ENCODE results near the gene OR51V1.

Gene OR51V1

DNA sequence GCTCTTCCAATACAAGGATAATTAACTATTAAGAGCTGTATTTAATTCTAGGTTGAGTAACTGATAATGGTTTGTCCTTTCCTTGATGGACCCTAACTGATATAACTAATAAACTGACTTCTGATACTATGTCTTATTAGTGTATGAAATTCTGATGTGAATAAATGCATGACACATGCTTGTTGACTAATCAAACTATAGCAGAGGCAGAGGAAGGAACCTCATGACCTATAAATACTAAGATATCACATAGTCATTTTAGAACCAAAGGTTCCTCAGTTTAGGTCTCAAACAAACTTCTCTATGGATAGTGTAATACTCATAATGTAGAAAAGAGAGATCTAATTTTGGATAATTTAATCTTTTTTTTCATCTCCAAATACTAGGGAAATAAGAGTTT, 38.6 kb upstream of the OR51V1 start:
- no peaks in the 10 kb centered on the region for H3K36me3 Mint-ChIP-seq (ENCODE audit: insufficient read depth)
- H3K4me1 Mint-ChIP-seq = no peaks in the 10 kb centered on the region
- no peaks in the 10 kb centered on the region for H3K27me3 Mint-ChIP-seq
- H3K27ac Mint-ChIP-seq (ENCODE audit: low read depth) = no peak overlapping the region
- DNase-seq (ENCODE audit: low spot score in 2 of 2) = no peak
- ATAC-seq (replicated peaks; ENCODE audit: extremely low read depth, poor library complexity, severe bottlenecking) = no peak
- H3K4me3 Mint-ChIP-seq = no peak overlapping the region
- no peaks in the 10 kb centered on the region for H3K9me3 Mint-ChIP-seq

GRCh38 chr11:5238486-5238885, 38.0 kb upstream of the OR51V1 start:
- Mint-ChIP-seq H3K27ac (ENCODE audit: low read depth) (no peak overlapping the region), H3K36me3 (ENCODE audit: insufficient read depth) (no peaks in the 10 kb centered on the region), H3K27me3 (no peaks in the 10 kb centered on the region), H3K9me3 (no peaks in the 10 kb centered on the region), H3K4me3 (no peak overlapping the region), H3K4me1 (no peaks in the 10 kb centered on the region)
- no peak for DNase-seq (ENCODE audit: low spot score in 2 of 2)
- no peak for ATAC-seq (replicated peaks; ENCODE audit: extremely low read depth, poor library complexity, severe bottlenecking)

GRCh38 chr11:5237420-5237819, 36.9 kb upstream of the OR51V1 start:
- DNase-seq (ENCODE audit: low spot score in 2 of 2) (no peak), ATAC-seq (replicated peaks; ENCODE audit: extremely low read depth, poor library complexity, severe bottlenecking) (no peak)
- no peaks in the 10 kb centered on the region for H3K27me3 Mint-ChIP-seq
- no peaks in the 10 kb centered on the region for H3K36me3 Mint-ChIP-seq (ENCODE audit: insufficient read depth)
- no peak overlapping the region for H3K4me3 Mint-ChIP-seq
- no peaks in the 10 kb centered on the region for H3K4me1 Mint-ChIP-seq
- H3K9me3 Mint-ChIP-seq = no peaks in the 10 kb centered on the region
- H3K27ac Mint-ChIP-seq (ENCODE audit: low read depth) = no peak overlapping the region

GRCh38 chr11:5235364-5236095, 35.0 kb upstream of the OR51V1 start:
- Mint-ChIP-seq H3K27me3 (no peaks in the 10 kb centered on the region), H3K9me3 (no peaks in the 10 kb centered on the region), H3K36me3 (ENCODE audit: insufficient read depth) (no peaks in the 10 kb centered on the region), H3K4me3 (no peak overlapping the region), H3K27ac (ENCODE audit: low read depth) (no peak overlapping the region), H3K4me1 (no peaks in the 10 kb centered on the region)
- ATAC-seq (replicated peaks; ENCODE audit: extremely low read depth, poor library complexity, severe bottlenecking) (no peak), DNase-seq (ENCODE audit: low spot score in 2 of 2) (no peak)

DNA sequence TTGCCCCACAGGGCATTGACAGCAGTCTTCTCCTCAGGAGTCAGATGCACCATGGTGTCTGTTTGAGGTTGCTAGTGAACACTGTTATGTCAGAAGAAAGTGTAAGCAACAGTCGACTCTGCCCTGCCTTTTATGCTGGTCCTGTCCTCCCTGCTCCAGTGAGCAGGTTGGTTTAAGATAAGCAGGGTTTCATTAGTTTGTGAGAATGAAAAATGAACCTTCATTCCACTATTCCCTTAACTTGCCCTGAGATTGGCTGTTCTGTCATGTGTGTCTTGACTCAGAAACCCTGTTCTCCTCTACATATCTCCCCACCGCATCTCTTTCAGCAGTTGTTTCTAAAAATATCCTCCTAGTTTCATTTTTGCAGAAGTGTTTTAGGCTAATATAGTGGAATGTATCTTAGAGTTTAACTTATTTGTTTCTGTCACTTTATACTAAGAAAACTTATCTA, 33.9 kb upstream of the OR51V1 start, which contains the start of gene HBD:
Gene HBD (minus strand): TSS at position 103 of the 454 bp plus-strand sequence. CDS start 50 bp downstream, at position 53.
- ATAC-seq (replicated peaks; ENCODE audit: extremely low read depth, poor library complexity, severe bottlenecking) (no peak), DNase-seq (ENCODE audit: low spot score in 2 of 2) (no peak)
- no peaks in the 10 kb centered on the region for H3K27me3 Mint-ChIP-seq
- H3K9me3 Mint-ChIP-seq = no peaks in the 10 kb centered on the region
- no peak within 1 kb of the TSS for H3K4me3 Mint-ChIP-seq
- no peak within 1 kb of the TSS for H3K27ac Mint-ChIP-seq (ENCODE audit: low read depth)
- H3K4me1 Mint-ChIP-seq = no peaks in the 10 kb centered on the region
- no peaks in the 10 kb centered on the region for H3K36me3 Mint-ChIP-seq (ENCODE audit: insufficient read depth)

- no peak overlapping the region for H3K4me3 Mint-ChIP-seq
These were observed 32.8 kb upstream of the OR51V1 start for GRCh38 chr11:5233307-5233706.

GRCh38 chr11:5232821-5233220, 32.3 kb upstream of the OR51V1 start:
- H3K27me3 Mint-ChIP-seq = no peaks in the 10 kb centered on the region
- no peaks in the 10 kb centered on the region for H3K36me3 Mint-ChIP-seq (ENCODE audit: insufficient read depth)
- no peak overlapping the region for H3K27ac Mint-ChIP-seq (ENCODE audit: low read depth)
- H3K9me3 Mint-ChIP-seq = no peaks in the 10 kb centered on the region
- H3K4me1 Mint-ChIP-seq = no peaks in the 10 kb centered on the region
- DNase-seq (ENCODE audit: low spot score in 2 of 2) = no peak
- H3K4me3 Mint-ChIP-seq = no peak overlapping the region
- no peak for ATAC-seq (replicated peaks; ENCODE audit: extremely low read depth, poor library complexity, severe bottlenecking)

More at GRCh38 chr11:5233307-5233706, 32.8 kb upstream of the OR51V1 start:
- DNase-seq (ENCODE audit: low spot score in 2 of 2) = no peak
- no peak for ATAC-seq (replicated peaks; ENCODE audit: extremely low read depth, poor library complexity, severe bottlenecking)
- Mint-ChIP-seq H3K4me1 (no peaks in the 10 kb centered on the region), H3K27ac (ENCODE audit: low read depth) (no peak overlapping the region), H3K36me3 (ENCODE audit: insufficient read depth) (no peaks in the 10 kb centered on the region), H3K27me3 (no peaks in the 10 kb centered on the region), H3K9me3 (no peaks in the 10 kb centered on the region)

DNA sequence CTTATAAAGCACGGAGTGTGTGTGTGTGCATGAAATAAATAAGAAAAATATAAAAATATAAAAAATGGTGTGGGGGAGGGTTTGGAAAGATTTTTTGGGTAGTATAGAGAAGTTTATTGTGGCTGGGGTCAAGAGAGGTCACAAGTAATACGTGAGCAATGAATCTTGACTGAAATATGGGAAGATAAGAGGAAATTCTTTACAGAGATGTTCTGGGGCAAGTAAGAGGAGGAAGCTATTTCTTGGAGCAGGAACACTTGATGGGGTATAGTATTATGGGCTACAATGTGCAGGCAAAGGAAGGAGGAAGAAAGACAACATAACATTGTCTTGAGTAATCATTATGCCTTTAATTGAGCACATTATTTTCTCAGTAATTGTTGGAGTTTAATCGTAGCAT, 31.7 kb upstream of the OR51V1 start:
- H3K27ac Mint-ChIP-seq (ENCODE audit: low read depth) = no peak overlapping the region
- no peak for ATAC-seq (replicated peaks; ENCODE audit: extremely low read depth, poor library complexity, severe bottlenecking)
- no peaks in the 10 kb centered on the region for H3K9me3 Mint-ChIP-seq

GRCh38 chr11:5231111-5231510, 30.6 kb upstream of the OR51V1 start:
- Mint-ChIP-seq H3K36me3 (ENCODE audit: insufficient read depth) (no peaks in the 10 kb centered on the region), H3K27ac (ENCODE audit: low read depth) (no peak overlapping the region), H3K9me3 (no peaks in the 10 kb centered on the region), H3K4me1 (no peaks in the 10 kb centered on the region), H3K27me3 (no peaks in the 10 kb centered on the region), H3K4me3 (no peak overlapping the region)
- no peak for ATAC-seq (replicated peaks; ENCODE audit: extremely low read depth, poor library complexity, severe bottlenecking)
- no peak for DNase-seq (ENCODE audit: low spot score in 2 of 2)

More for the DNA sequence above, 31.7 kb upstream of the OR51V1 start:
- DNase-seq (ENCODE audit: low spot score in 2 of 2) = no peak
- Mint-ChIP-seq H3K4me1 (no peaks in the 10 kb centered on the region), H3K36me3 (ENCODE audit: insufficient read depth) (no peaks in the 10 kb centered on the region), H3K4me3 (no peak overlapping the region), H3K27me3 (no peaks in the 10 kb centered on the region)

DNA sequence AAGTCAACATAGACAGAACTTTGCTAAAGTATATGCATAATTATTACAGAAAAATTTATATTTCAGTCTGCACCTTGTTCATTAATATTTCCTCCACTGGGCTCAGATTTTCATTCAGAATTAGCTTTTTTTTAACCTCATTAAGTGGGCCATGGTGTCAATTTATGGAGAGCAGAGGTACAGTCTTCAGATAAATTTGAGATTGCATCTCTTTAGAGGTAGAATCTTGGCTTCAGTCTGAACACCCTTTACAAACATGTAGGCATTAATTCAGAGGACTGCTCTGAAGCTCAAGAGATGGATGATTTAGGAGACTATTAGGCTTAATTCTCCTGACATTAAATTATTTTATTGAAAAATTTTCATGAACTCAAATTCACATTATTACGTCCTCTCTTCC, 29.8 kb upstream of the OR51V1 start:
- Mint-ChIP-seq H3K36me3 (ENCODE audit: insufficient read depth) (no peaks in the 10 kb centered on the region), H3K4me3 (no peak overlapping the region), H3K4me1 (no peaks in the 10 kb centered on the region), H3K27me3 (no peaks in the 10 kb centered on the region), H3K9me3 (no peaks in the 10 kb centered on the region), H3K27ac (ENCODE audit: low read depth) (no peak overlapping the region)
- DNase-seq (ENCODE audit: low spot score in 2 of 2) (no peak), ATAC-seq (replicated peaks; ENCODE audit: extremely low read depth, poor library complexity, severe bottlenecking) (no peak)

GRCh38 chr11:5229796-5230195, 29.3 kb upstream of the OR51V1 start:
- H3K27ac Mint-ChIP-seq (ENCODE audit: low read depth) = no peak overlapping the region
- no peaks in the 10 kb centered on the region for H3K36me3 Mint-ChIP-seq (ENCODE audit: insufficient read depth)
- no peak for ATAC-seq (replicated peaks; ENCODE audit: extremely low read depth, poor library complexity, severe bottlenecking)
- H3K27me3 Mint-ChIP-seq = no peaks in the 10 kb centered on the region
- H3K4me1 Mint-ChIP-seq = no peaks in the 10 kb centered on the region
- H3K4me3 Mint-ChIP-seq = no peak overlapping the region
- no peaks in the 10 kb centered on the region for H3K9me3 Mint-ChIP-seq
- no peak for DNase-seq (ENCODE audit: low spot score in 2 of 2)

DNA sequence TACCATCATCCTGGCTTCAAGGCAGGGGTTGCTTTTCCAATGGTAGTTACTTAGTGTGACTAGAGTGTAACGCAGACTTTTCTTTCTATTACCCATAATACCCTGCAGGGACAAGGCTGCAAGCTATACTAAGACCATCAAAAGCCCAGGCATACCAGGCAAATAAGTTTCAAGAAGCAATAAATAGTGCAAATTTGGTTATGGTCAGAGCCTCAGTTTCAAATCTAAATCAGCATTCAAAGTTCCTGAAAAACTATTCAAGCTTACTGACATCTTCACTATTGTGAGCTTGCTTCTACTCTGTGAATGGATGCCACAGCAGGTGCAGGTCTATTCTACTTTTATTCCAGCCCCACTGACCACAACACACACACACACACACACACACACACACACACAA, 28.9 kb upstream of the OR51V1 start:
- H3K27ac Mint-ChIP-seq (ENCODE audit: low read depth) = no peak overlapping the region
- H3K36me3 Mint-ChIP-seq (ENCODE audit: insufficient read depth) = no peaks in the 10 kb centered on the region
- no peak for DNase-seq (ENCODE audit: low spot score in 2 of 2)
- H3K4me1 Mint-ChIP-seq = no peaks in the 10 kb centered on the region
- no peak overlapping the region for H3K4me3 Mint-ChIP-seq
- H3K9me3 Mint-ChIP-seq = no peaks in the 10 kb centered on the region
- H3K27me3 Mint-ChIP-seq = no peaks in the 10 kb centered on the region
- ATAC-seq (replicated peaks; ENCODE audit: extremely low read depth, poor library complexity, severe bottlenecking) = no peak

DNA sequence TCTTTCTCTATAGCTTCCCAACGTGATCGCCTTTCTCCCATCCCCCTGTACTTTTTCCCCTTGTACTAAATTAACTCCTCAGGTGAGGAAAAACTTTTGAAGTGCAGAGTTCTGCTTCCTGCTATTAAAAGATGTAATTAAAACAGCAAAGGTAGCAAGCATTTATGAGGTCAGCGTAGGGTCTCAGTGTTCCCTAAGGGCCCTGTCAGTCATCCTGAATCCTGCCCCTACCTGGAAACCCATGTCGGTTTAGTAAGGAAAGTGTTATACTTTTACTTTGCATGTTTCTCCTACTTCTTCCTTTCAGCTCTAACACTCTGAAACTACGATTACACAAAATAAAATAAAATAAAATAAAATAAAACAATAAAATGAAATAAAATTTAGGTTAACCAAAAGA, 27.6 kb upstream of the OR51V1 start:
- DNase-seq (ENCODE audit: low spot score in 2 of 2) = no peak
- no peaks in the 10 kb centered on the region for H3K27me3 Mint-ChIP-seq
- H3K27ac Mint-ChIP-seq (ENCODE audit: low read depth) = no peak overlapping the region
- no peaks in the 10 kb centered on the region for H3K36me3 Mint-ChIP-seq (ENCODE audit: insufficient read depth)
- H3K4me1 Mint-ChIP-seq = no peaks in the 10 kb centered on the region
- H3K9me3 Mint-ChIP-seq = no peaks in the 10 kb centered on the region
- no peak for ATAC-seq (replicated peaks; ENCODE audit: extremely low read depth, poor library complexity, severe bottlenecking)
- H3K4me3 Mint-ChIP-seq = no peak overlapping the region
